ENCODE measurements around the gene SORBS1. TPM values are rescaled to one million over a fixed set of nuclear protein-coding genes. Genes with fewer than 3 reads are reported as not detected.
A peak's percentile ranks its signal among the peaks of the same experiment; 100 is the strongest.

Gene SORBS1
- total and polyA plus RNA-seq, 5 donors: 225 to 511 (median 428) TPM

GRCh38 chr10:95399183-95399582, 162.0 kb downstream of the SORBS1 start:
- H3K4me3 ChIP-seq (ENCODE audit: low read length): no peak overlapping the region
- DNase-seq: no peak
- H3K4me1 ChIP-seq (ENCODE audit: control insufficient read depth, insufficient read depth, low read length): peaks cover 23% of the 10 kb centered on the region
- peak overlapping the region; percentile 53 for H3K27ac ChIP-seq (ENCODE audit: low read length)
- H3K27me3 ChIP-seq (ENCODE audit: control insufficient read depth, insufficient read depth): no peaks in the 10 kb centered on the region
- no peaks in the 10 kb centered on the region for H3K9me3 ChIP-seq (ENCODE audit: control insufficient read depth, low read length)
- intact Hi-C loops (cut with DNase I): no loop called here
- no peak for ATAC-seq
- 55% methylated on average over 5 of the region's 5 CpGs for WGBS

- Histone ChIP-seq H3K9me3 (ENCODE audit: control insufficient read depth, low read length) (no peaks in the 10 kb centered on the region), H3K4me3 (ENCODE audit: low read length) (no peak overlapping the region), H3K27me3 (ENCODE audit: control insufficient read depth, insufficient read depth) (no peaks in the 10 kb centered on the region), H3K27ac (ENCODE audit: low read length) (peak overlapping the region; percentile 38), H3K4me1 (ENCODE audit: control insufficient read depth, insufficient read depth, low read length) (peaks cover 24% of the 10 kb centered on the region)
- intact Hi-C loops (cut with DNase I): no loop called here
- ATAC-seq (no peak), DNase-seq (no peak)
- WGBS: 36% methylated on average over 3 of the region's 3 CpGs
These were observed 163.4 kb downstream of the SORBS1 start for GRCh38 chr10:95397747-95398146.

- Histone ChIP-seq H3K27ac (ENCODE audit: low read length) (peak overlapping the region; percentile 43), H3K27me3 (ENCODE audit: control insufficient read depth, insufficient read depth) (no peaks in the 10 kb centered on the region), H3K4me1 (ENCODE audit: control insufficient read depth, insufficient read depth, low read length) (peaks cover 26% of the 10 kb centered on the region), H3K9me3 (ENCODE audit: control insufficient read depth, low read length) (no peaks in the 10 kb centered on the region), H3K4me3 (ENCODE audit: low read length) (no peak overlapping the region)
- peak; percentile 38 to 61 for ATAC-seq
- peak; percentile 42 to 78 (median 74) for DNase-seq
- 56% methylated on average over 10 of the region's 10 CpGs for WGBS
- intact Hi-C loops (cut with DNase I): no loop called here
These were observed 165.2 kb downstream of the SORBS1 start for GRCh38 chr10:95395947-95396449.

GRCh38 chr10:95394161-95394880, 166.8 kb downstream of the SORBS1 start:
- Histone ChIP-seq H3K9me3 (ENCODE audit: control insufficient read depth, low read length) (no peaks in the 10 kb centered on the region), H3K4me1 (ENCODE audit: control insufficient read depth, insufficient read depth, low read length) (peaks cover 30% of the 10 kb centered on the region), H3K4me3 (ENCODE audit: low read length) (no peak overlapping the region), H3K27ac (ENCODE audit: low read length) (peak overlapping the region; percentile 67), H3K27me3 (ENCODE audit: control insufficient read depth, insufficient read depth) (no peaks in the 10 kb centered on the region)
- ATAC-seq (no peak), DNase-seq (no peak)
- intact Hi-C loops (cut with DNase I): no loop called here
- WGBS: 73% methylated on average over 6 of the region's 6 CpGs

- Histone ChIP-seq H3K27ac (ENCODE audit: low read length) (peak overlapping the region; percentile 21), H3K4me1 (ENCODE audit: control insufficient read depth, insufficient read depth, low read length) (peaks cover 27% of the 10 kb centered on the region), H3K27me3 (ENCODE audit: control insufficient read depth, insufficient read depth) (no peaks in the 10 kb centered on the region), H3K4me3 (ENCODE audit: low read length) (no peak overlapping the region), H3K9me3 (ENCODE audit: control insufficient read depth, low read length) (no peaks in the 10 kb centered on the region)
- no peak for DNase-seq
- intact Hi-C loops (cut with DNase I): no loop called here
- peak in 1 of 2 donors; percentile 33 for ATAC-seq
- whole genome bisulfite sequencing: 40% methylated on average over 7 of the region's 7 CpGs
These were observed 168.4 kb downstream of the SORBS1 start for GRCh38 chr10:95392681-95393164.

- intact Hi-C loops (cut with DNase I): no loop called here
- ATAC-seq (no peak), DNase-seq (no peak)
- H3K27ac ChIP-seq (ENCODE audit: low read length): peak overlapping the region; percentile 86
- no peaks in the 10 kb centered on the region for H3K27me3 ChIP-seq (ENCODE audit: control insufficient read depth, insufficient read depth)
- no peaks in the 10 kb centered on the region for H3K9me3 ChIP-seq (ENCODE audit: control insufficient read depth, low read length)
- no peak overlapping the region for H3K4me3 ChIP-seq (ENCODE audit: low read length)
- H3K4me1 ChIP-seq (ENCODE audit: control insufficient read depth, insufficient read depth, low read length): peaks cover 27% of the 10 kb centered on the region
- 66% methylated on average over 3 of the region's 3 CpGs for WGBS
These were observed 169.0 kb downstream of the SORBS1 start for GRCh38 chr10:95392217-95392584.

- intact Hi-C loops (cut with DNase I): no loop called here
These were observed 169.5 kb downstream of the SORBS1 start for GRCh38 chr10:95391581-95392216.

GRCh38 chr10:95391164-95391563, 170.0 kb downstream of the SORBS1 start:
- Histone ChIP-seq H3K9me3 (ENCODE audit: control insufficient read depth, low read length) (no peaks in the 10 kb centered on the region), H3K4me1 (ENCODE audit: control insufficient read depth, insufficient read depth, low read length) (peaks cover 22% of the 10 kb centered on the region), H3K27me3 (ENCODE audit: control insufficient read depth, insufficient read depth) (no peaks in the 10 kb centered on the region), H3K27ac (ENCODE audit: low read length) (peak overlapping the region; percentile 45), H3K4me3 (ENCODE audit: low read length) (no peak overlapping the region)
- WGBS: 40% methylated on average over 1 of the region's 1 CpG
- no peak for DNase-seq
- no peak for ATAC-seq
- intact Hi-C loops (cut with DNase I): no loop called here

More at GRCh38 chr10:95391581-95392216, 169.5 kb downstream of the SORBS1 start:
- peaks cover 24% of the 10 kb centered on the region for H3K4me1 ChIP-seq (ENCODE audit: control insufficient read depth, insufficient read depth, low read length)
- H3K27ac ChIP-seq (ENCODE audit: low read length): peak overlapping the region; percentile 86
- 29% methylated on average over 4 of the region's 4 CpGs for WGBS
- H3K4me3 ChIP-seq (ENCODE audit: low read length): no peak overlapping the region
- peak; percentile 35 to 56 for ATAC-seq
- no peaks in the 10 kb centered on the region for H3K9me3 ChIP-seq (ENCODE audit: control insufficient read depth, low read length)
- DNase-seq: peak in 1 of 3 donors; percentile 72
- no peaks in the 10 kb centered on the region for H3K27me3 ChIP-seq (ENCODE audit: control insufficient read depth, insufficient read depth)

GRCh38 chr10:95389982-95390381, 171.2 kb downstream of the SORBS1 start:
- ATAC-seq (no peak), DNase-seq (no peak)
- Histone ChIP-seq H3K27ac (ENCODE audit: low read length) (no peak overlapping the region), H3K4me3 (ENCODE audit: low read length) (no peak overlapping the region), H3K4me1 (ENCODE audit: control insufficient read depth, insufficient read depth, low read length) (peaks cover 17% of the 10 kb centered on the region), H3K27me3 (ENCODE audit: control insufficient read depth, insufficient read depth) (no peaks in the 10 kb centered on the region), H3K9me3 (ENCODE audit: control insufficient read depth, low read length) (no peaks in the 10 kb centered on the region)
- 96% methylated on average over 4 of the region's 4 CpGs for WGBS
- intact Hi-C loops (cut with DNase I): loop anchor here in 1 of 4 donors (5.0 kb wide), 1 partner anchor 32 kb away; no protein-coding TSS in a partner anchor

GRCh38 chr10:95389176-95389575, 172.0 kb downstream of the SORBS1 start:
- Histone ChIP-seq H3K4me3 (ENCODE audit: low read length) (no peak overlapping the region), H3K27ac (ENCODE audit: low read length) (peak overlapping the region; percentile 56), H3K27me3 (ENCODE audit: control insufficient read depth, insufficient read depth) (no peaks in the 10 kb centered on the region), H3K9me3 (ENCODE audit: control insufficient read depth, low read length) (no peaks in the 10 kb centered on the region), H3K4me1 (ENCODE audit: control insufficient read depth, insufficient read depth, low read length) (peaks cover 15% of the 10 kb centered on the region)
- intact Hi-C loops (cut with DNase I): loop anchor here in 1 of 4 donors (5.0 kb wide), 1 partner anchor 33 kb away; no protein-coding TSS in a partner anchor
- DNase-seq (no peak), ATAC-seq (no peak)
- 39% methylated on average over 2 of the region's 2 CpGs for WGBS

- Histone ChIP-seq H3K27me3 (ENCODE audit: control insufficient read depth, insufficient read depth) (no peaks in the 10 kb centered on the region), H3K4me1 (ENCODE audit: control insufficient read depth, insufficient read depth, low read length) (peaks cover 12% of the 10 kb centered on the region), H3K4me3 (ENCODE audit: low read length) (no peak overlapping the region), H3K27ac (ENCODE audit: low read length) (peak overlapping the region; percentile 11), H3K9me3 (ENCODE audit: control insufficient read depth, low read length) (no peaks in the 10 kb centered on the region)
- WGBS: 12% methylated on average over 1 of the region's 1 CpG
- DNase-seq: no peak
- intact Hi-C loops (cut with DNase I): loop anchor here in 1 of 4 donors (5.0 kb wide), 1 partner anchor 34 kb away; no protein-coding TSS in a partner anchor
- peak; percentile 40 to 46 for ATAC-seq
These were observed 172.6 kb downstream of the SORBS1 start for GRCh38 chr10:95388539-95388938.
